ENCODE measurements around the gene SH2D4B. TPM values are rescaled to one million over a fixed set of nuclear protein-coding genes. Genes with fewer than 3 reads are reported as not detected.

Gene SH2D4B
- total RNA-seq, 3 donors from 2014 or later (not counting 1 experiment from before 2014, with no cell fraction given): 0.19 to 0.30 (median 0.27) TPM

- DNase-seq: no peak
- no peak overlapping the region for H3K4me3 Mint-ChIP-seq
- no peaks in the 10 kb centered on the region for H3K36me3 ChIP-seq (ENCODE audit: control insufficient read depth, insufficient read depth, low read length)
- intact Hi-C loops (cut with micrococcal nuclease): no loop called here
- H3K27me3 Mint-ChIP-seq (ENCODE audit: low read depth in 2 of 2): peaks cover 0 to 2% of the 10 kb centered on the region in 2 donors
- H3K9me3 Mint-ChIP-seq: no peaks in the 10 kb centered on the region
- H3K27me3 ChIP-seq (ENCODE audit: control insufficient read depth, insufficient read depth, low read length): no peaks in the 10 kb centered on the region
- H3K27ac ChIP-seq (ENCODE audit: low read length): no peak overlapping the region
- H3K27ac Mint-ChIP-seq: no peak overlapping the region
- no peak for ATAC-seq
- no peaks in the 10 kb centered on the region for H3K9me3 ChIP-seq (ENCODE audit: control insufficient read depth, insufficient read depth, low read length)
- H3K4me3 ChIP-seq (ENCODE audit: low read length): no peak overlapping the region
- H3K36me3 Mint-ChIP-seq: no peaks in the 10 kb centered on the region
- H3K4me1 ChIP-seq (ENCODE audit: control insufficient read depth, insufficient read depth, low read length): no peaks in the 10 kb centered on the region
- WGBS (ENCODE audit: insufficient coverage): 83% methylated on average over 2 of the region's 3 CpGs
- no peak for TF ChIP-seq CTCF (IDR thresholded peaks at IDR 0.05)
- H3K4me1 Mint-ChIP-seq: no peaks in the 10 kb centered on the region
These were observed 74.6 kb downstream of the SH2D4B start for GRCh38 chr10:80612261-80612660.

GRCh38 chr10:80613466-80614170, 75.9 kb downstream of the SH2D4B start:
- no peak for TF ChIP-seq CTCF (IDR thresholded peaks at IDR 0.05)
- H3K9me3 Mint-ChIP-seq: no peaks in the 10 kb centered on the region
- Histone ChIP-seq H3K9me3 (ENCODE audit: control insufficient read depth, insufficient read depth, low read length) (no peaks in the 10 kb centered on the region), H3K36me3 (ENCODE audit: control insufficient read depth, insufficient read depth, low read length) (no peaks in the 10 kb centered on the region), H3K27ac (ENCODE audit: low read length) (no peak overlapping the region), H3K4me1 (ENCODE audit: control insufficient read depth, insufficient read depth, low read length) (no peaks in the 10 kb centered on the region), H3K27me3 (ENCODE audit: control insufficient read depth, insufficient read depth, low read length) (no peaks in the 10 kb centered on the region), H3K4me3 (ENCODE audit: low read length) (no peak overlapping the region)
- H3K27me3 Mint-ChIP-seq (ENCODE audit: low read depth in 2 of 2): peaks cover 0 to 2% of the 10 kb centered on the region in 2 donors
- ATAC-seq (no peak), DNase-seq (no peak)
- intact Hi-C loops (cut with micrococcal nuclease): no loop called here
- H3K36me3 Mint-ChIP-seq: no peaks in the 10 kb centered on the region
- no peaks in the 10 kb centered on the region for H3K4me1 Mint-ChIP-seq
- no peak overlapping the region for H3K4me3 Mint-ChIP-seq
- peak overlapping the region in 1 of 2 donors; percentile 45 for H3K27ac Mint-ChIP-seq
- WGBS (ENCODE audit: insufficient coverage): 84% methylated on average over 8 of the region's 8 CpGs

GRCh38 chr10:80614576-80615416, 77.1 kb downstream of the SH2D4B start:
- no peak overlapping the region for H3K27ac ChIP-seq (ENCODE audit: low read length)
- 91% methylated on average over 5 of the region's 5 CpGs for WGBS (ENCODE audit: insufficient coverage)
- Mint-ChIP-seq H3K4me1 (no peaks in the 10 kb centered on the region), H3K9me3 (no peaks in the 10 kb centered on the region), H3K27ac (no peak overlapping the region), H3K4me3 (no peak overlapping the region), H3K27me3 (ENCODE audit: low read depth in 2 of 2) (peaks cover 0 to 2% of the 10 kb centered on the region in 2 donors), H3K36me3 (no peaks in the 10 kb centered on the region)
- no peak overlapping the region for H3K4me3 ChIP-seq (ENCODE audit: low read length)
- no peak for TF ChIP-seq CTCF (IDR thresholded peaks at IDR 0.05)
- no peaks in the 10 kb centered on the region for H3K4me1 ChIP-seq (ENCODE audit: control insufficient read depth, insufficient read depth, low read length)
- no peaks in the 10 kb centered on the region for H3K9me3 ChIP-seq (ENCODE audit: control insufficient read depth, insufficient read depth, low read length)
- intact Hi-C loops (cut with micrococcal nuclease): no loop called here
- DNase-seq (no peak), ATAC-seq (no peak)
- H3K27me3 ChIP-seq (ENCODE audit: control insufficient read depth, insufficient read depth, low read length): no peaks in the 10 kb centered on the region
- no peaks in the 10 kb centered on the region for H3K36me3 ChIP-seq (ENCODE audit: control insufficient read depth, insufficient read depth, low read length)
